Stimulated activated CD8-positive, alpha-beta memory T cell treated with anti-CD3 and anti-CD28 coated beads, Interleukin-4, amount 100 ng/mL, for 24 hours (primary cell): Measurements from ENCODE around the gene ENOX1.
"Not testable (repeated sequence)": the region's sequence is repeated elsewhere in the genome, so short reads cannot be mapped to it uniquely, and the experiment has no call there.

Experiments
- DNase-seq: peaks from one replicate; pipeline ENCODE4 v3.0.0-alpha.2; 2020; ENCODE audit warnings: low read depth

Gene ENOX1

GRCh38 chr13:43786766-43787517 lies at the start of gene ENOX1:
TSS of gene ENOX1 (minus strand) at chr13:43786972.
- no peak for DNase-seq

GRCh38 chr13:43835701-43836100 lies 48.9 kb upstream of the ENOX1 start:
- no peak for DNase-seq

DNA sequence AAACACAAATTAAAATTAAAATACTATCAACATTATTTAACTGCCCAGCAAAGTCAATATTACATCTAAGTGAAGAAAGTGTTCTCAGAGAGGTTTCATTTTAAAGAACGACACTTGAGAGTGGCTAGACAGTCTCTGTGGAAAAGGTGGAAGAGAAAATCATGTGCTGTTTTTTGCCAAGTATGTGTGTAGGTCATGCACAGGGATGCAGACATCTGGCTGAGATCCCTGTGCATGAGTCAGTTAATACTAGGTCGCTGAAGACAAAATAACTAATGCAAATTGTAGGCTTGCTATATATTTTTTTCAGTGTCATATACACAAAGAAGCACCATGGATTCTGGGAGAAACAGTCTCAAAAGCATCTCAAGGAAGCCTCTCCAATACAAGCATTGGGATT lies 44.3 kb upstream of the ENOX1 start:
- DNase-seq: no peak

DNA sequence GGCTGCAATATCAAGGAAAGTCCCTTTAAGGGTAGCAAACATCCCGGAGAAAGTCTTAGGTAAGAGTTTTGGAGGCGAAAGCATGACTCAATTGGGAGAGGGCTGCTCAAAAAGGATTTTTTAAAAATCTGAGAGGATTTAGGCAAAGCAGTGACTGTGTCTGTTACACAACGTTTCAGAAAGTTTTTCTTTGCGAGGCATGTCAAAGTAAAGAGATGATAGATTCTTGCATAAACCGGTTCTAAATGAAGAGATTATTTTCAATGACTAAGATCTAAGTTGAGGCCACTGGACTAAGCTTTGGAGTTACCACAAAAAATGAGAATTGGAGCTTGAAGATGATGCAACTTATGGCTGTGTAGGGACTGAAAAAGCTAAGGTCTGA lies 43.7 kb upstream of the ENOX1 start:
- DNase-seq: no peak

DNA sequence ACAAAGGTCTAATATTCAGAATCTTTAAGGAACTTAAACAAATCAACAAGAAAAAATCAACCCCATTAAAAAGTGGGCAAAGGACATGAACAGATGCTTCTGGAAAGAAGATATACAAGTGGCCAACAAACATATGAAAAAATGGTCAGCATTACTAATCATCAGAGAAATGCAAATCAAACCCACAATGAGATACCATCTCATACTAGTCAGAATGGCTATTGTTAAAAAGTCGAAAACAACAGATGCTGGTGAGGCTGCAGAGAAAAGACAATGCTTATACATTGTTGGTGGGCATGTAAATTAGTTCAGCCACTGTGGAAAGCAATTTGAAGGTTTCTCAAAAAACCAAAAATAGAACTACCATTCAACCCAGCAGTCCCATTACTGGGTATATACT lies 37.9 kb upstream of the ENOX1 start:
- DNase-seq: not testable (repeated sequence)

DNA sequence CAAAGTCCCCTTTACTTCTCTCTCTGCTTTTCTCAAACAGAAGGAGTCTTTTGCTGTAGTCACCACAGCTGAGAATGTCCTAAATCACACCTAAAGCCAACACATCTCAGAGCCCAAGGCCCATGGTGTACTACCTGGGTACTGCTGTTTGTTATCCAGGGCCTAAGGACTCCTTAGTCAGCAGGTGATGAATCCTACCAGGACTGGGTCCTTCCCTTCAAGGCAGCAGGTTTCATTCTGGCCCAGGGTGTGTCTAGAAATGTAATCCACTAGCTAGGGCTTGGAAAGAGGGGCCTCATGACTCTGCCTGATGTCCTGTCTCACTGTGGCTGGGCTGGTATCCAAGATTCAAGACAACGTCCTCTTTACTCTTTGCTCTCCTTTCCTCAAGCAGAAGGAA lies 36.2 kb upstream of the ENOX1 start:
- no peak for DNase-seq

- no peak for DNase-seq
Observed at GRCh38 chr13:43816401-43816889, 29.7 kb upstream of the ENOX1 start.

DNA sequence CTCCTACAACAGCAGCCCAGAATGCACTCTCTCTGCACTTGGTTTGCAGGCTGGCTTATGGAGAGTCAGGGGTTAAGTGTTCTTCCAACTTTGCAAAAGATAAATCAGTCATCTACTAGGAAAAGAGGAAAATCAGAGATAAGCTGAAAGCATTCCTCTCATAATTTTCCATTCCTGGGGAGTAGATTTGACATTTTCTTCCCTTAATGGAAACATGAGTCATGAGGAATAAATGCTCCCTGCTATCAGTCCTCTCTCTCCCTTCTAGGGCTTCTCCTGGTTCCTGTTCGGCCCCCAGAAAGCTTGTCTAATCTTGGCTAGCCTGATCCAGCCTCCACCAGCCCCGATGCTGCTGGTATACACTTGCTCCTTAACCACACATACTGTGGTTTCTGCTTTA lies 28.4 kb upstream of the ENOX1 start:
- no peak for DNase-seq

DNA sequence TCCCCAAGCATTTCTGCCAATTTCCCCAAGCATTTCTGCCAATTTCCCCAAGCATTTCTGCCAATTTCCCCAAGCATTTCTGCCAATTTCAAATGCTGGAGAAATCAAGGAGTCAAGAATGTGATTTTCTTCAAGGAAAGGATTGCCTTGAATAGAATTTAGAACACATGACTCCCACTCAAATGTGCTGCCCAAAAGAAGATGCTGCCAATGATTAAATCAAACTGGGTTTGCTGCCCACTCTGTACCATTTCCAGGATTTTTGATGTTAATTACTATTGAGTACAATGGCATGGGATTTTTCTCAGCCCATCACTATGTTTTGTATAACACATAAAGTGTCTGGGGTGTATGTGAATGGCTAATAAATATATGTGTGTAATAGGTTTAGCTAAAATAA lies 21.9 kb upstream of the ENOX1 start:
- DNase-seq: no peak

DNA sequence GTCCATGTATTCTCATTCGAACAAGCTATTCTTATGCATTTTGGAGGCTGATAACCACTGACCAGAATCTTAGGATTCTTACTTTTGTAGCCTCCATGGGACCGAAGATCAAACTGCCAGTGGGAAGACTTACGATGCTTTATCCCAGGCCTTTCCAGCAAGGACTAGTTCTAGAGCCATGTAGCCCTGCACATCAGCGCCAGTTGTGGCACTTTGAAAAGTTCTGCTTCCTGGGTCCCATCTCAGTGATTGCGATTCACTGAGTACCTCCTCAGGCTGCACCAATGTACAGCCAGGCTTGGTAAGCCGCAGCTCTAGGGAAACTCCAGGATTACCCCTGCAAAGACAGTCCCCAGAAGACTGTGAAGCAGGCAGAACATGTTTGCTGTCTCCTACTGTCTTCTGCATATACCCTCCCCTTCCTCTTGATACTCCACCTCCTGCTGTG lies 18.9 kb upstream of the ENOX1 start:
- no peak for DNase-seq

- no peak for DNase-seq
Observed at GRCh38 chr13:43805071-43805468, 18.3 kb upstream of the ENOX1 start.

DNA sequence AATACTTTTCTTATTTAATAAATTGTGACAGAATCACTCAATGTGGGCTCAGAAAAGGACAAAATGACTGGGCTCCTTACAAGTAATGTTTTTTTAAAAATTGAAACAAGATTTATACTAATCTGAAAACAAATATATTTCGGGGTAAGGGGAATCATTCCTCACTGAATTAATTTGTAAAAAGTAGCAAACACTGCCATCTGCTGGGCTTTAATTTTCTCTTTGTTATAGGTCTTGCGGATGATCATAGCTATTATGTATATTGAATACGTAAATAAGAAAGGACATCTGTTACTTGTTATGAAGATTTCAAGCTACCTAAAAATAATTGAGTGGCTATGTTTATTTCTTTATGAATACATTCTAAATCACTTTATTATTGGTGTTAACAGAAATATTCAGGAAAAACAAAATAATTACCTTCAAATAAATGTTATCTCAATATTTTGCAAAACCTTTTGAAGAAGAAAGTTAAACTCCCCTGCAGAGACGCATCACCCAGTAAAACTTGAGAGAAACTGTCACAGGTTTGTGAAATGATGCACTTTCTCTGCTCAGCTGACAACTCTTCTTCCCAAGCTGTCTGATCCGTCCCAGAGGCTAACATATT lies 17.8 kb upstream of the ENOX1 start:
- DNase-seq: no peak

DNA sequence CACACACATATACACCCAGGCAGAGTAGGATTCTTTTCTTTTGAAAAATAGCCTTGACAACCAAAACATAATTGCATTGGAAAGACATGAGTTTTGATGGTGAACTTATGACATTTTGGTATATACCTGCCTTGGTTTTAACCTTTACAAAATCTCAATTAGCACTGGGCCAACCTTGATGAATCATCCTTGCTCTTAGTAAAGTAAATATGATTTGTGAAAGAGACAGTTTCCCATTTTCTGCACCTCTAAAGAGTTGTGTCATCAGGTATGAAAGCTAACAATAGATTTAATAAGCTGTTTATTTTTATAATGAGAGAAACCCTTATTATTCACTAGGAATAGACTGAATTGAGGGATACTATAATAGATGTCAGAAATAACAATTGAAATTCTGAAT lies 15.7 kb upstream of the ENOX1 start:
- DNase-seq: no peak

- no peak for DNase-seq
Observed at GRCh38 chr13:43800828-43801227, 14.1 kb upstream of the ENOX1 start.

GRCh38 chr13:43799191-43799590 lies 12.4 kb upstream of the ENOX1 start:
- DNase-seq: no peak

GRCh38 chr13:43797869-43798268 lies 11.1 kb upstream of the ENOX1 start:
- no peak for DNase-seq

GRCh38 chr13:43797159-43797558 lies 10.4 kb upstream of the ENOX1 start:
- DNase-seq: no peak

GRCh38 chr13:43794416-43794815 lies 7.6 kb upstream of the ENOX1 start:
- no peak for DNase-seq

DNA sequence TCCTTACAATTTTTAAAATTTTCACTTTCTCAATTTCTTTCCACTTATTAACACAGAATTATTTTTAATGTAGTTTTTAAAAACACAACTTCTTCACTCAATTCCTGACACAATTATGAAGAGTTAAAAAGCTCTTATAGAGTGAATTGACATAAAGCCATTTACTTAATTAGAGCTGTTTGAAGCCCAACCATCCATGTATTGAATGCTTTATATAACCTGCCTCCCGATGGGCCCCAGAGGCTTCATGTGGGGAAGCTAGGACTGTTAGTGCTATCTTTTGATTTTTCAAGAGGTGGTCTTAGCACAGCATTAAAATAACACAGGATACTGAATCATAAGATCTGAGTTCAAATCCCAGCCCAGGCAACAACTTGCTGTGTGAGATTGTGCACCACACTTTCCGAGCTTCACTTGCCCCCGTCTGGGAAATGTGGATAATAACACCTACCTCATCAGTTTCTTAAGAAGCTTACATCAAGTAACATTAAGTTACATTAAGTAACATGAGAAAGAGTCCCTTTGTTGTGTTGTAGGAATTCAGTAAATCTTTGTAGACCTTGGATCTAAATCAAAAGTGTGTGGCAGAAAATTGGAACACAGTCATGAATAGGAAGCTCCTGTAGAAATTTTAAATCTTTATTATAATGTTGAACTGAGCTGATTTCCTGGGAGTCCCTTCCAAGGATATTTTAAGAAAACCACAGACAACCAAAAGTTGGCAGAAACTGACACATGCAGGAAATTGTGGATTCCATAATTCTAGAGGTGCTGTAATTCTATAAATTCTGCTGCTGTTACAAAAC lies 5.5 kb upstream of the ENOX1 start:
- DNase-seq: no peak

GRCh38 chr13:43787997-43788396 lies 1.2 kb upstream of the ENOX1 start:
- DNase-seq: no peak

- DNase-seq: no peak
Observed at GRCh38 chr13:43787518-43787891, 733 bp upstream of the ENOX1 start.

GRCh38 chr13:43786472-43786765 lies 353 bp downstream of the ENOX1 start:
- no peak for DNase-seq
